ENCODE measurements around the gene LTK.

DNA sequence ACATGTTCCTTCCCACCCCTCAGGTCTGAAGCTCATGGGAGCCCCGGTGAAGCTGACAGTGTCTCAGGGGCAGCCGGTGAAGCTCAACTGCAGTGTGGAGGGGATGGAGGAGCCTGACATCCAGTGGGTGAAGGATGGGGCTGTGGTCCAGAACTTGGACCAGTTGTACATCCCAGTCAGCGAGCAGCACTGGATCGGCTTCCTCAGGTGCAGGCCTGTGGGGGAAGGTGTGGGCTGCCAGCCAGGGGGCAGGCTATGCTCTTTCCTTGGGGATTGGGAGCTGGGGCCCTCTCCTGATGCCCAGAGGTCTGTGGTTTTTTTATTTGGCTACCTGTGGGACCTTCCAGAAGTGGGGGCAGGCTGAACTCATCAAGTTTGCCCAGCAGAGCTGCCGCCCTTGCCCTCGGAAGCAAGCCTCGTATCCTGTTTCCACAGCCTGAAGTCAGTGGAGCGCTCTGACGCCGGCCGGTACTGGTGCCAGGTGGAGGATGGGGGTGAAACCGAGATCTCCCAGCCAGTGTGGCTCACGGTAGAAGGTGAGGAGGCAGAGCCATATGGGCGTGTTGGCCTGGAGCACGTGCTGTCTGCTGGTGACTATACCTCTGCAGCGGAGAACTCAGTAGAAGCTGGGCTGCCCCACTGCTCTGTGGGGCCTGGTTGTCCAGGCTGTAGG is 47.6 kb upstream of the LTK start:
- TF ChIP-seq CTCF (IDR thresholded peaks at IDR 0.05; ENCODE audit: low read depth, low read length, poor library complexity, severe bottlenecking) (no peak), EZH2phosphoT487 (IDR thresholded peaks at IDR 0.05; ENCODE audit: borderline replicate concordance, low read length) (no peak)
